Kidney tubule cell (primary cell): ENCODE measurements around the gene C10orf62.
"Not testable (repeated sequence)": the region's sequence is repeated elsewhere in the genome, so short reads cannot be mapped to it uniquely, and the experiment has no call there.

ENCODE experiments used
- DNase-seq: peaks from one replicate; pipeline ENCODE4 v3.0.0-alpha.2; 2018; ENCODE audit warnings: low spot score

Gene C10orf62

GRCh38 chr10:97629289-97629688, 39.8 kb downstream of the C10orf62 start:
- peak; percentile 93 for DNase-seq

GRCh38 chr10:97631098-97631497, 41.6 kb downstream of the C10orf62 start:
- no peak for DNase-seq

GRCh38 chr10:97632949-97633884, 43.7 kb downstream of the C10orf62 start, which contains the start of gene MORN4:
Gene MORN4 (minus strand): TSS chr10:97633500. CDS start chr10:97619653, 13,847 bp downstream.
- peak; percentile 93 for DNase-seq

GRCh38 chr10:97633921-97634320, 44.4 kb downstream of the C10orf62 start:
- peak; percentile 47 for DNase-seq

GRCh38 chr10:97635577-97635976, 46.1 kb downstream of the C10orf62 start:
- no peak for DNase-seq

- not testable (repeated sequence) for DNase-seq
These were observed 49.6 kb downstream of the C10orf62 start for GRCh38 chr10:97639090-97639489.

- peak; percentile 100 for DNase-seq
These were observed 50.8 kb downstream of the C10orf62 start, which contains the start of gene PI4K2A for GRCh38 chr10:97640174-97640867. Gene PI4K2A (plus strand): TSS chr10:97640671. CDS start chr10:97640743, 72 bp downstream.
